NCI-H2227 treated with DMSO at 0.1 percent for 48 hours (cell line): Measurements from ENCODE around the gene TMIGD3.

Source experiments
- DNase-seq: peaks from one replicate; lab custom pipeline; 2025; lab: John Stamatoyannopoulos, UW

TMIGD3 gene

DNA sequence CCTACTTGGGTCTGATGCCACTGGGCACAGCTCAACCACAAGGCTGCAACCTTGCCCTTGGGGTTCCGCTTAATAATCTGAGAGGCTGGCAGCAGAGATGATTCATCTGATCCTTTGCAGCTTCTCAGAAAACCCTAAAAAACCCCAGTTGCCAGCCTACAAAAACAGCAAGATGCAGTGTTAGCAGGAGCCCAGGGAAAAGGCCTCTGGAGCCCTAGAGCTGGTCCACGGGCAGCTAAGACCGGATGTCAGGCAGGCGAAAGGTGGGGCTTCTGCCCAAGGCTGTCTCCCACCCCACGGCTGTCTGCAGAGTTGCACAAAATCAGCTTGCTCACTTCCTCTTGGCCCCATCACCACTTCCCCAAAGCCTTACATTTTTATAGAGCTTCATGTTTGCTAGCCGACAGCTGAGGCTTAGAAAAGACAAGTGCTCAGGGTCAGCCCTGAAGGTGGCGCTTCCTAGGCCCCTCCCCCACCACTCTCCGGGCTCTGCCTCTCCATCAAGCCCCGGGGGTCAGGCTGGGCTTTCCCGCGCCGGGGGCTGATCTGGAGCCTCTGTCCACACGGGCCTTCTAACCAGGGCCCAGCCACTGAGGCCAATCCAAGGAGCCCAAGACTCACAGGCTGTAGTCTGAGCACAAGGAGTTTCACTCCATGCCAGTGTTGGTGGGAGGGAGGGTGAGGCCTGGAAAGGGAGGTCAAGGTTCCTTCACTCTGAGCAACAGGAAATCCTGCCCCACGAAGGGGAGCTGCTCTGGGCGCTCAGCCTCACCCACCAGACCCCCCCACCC is 4.2 kb upstream of the TMIGD3 start:
- peak; percentile 69 for DNase-seq

DNA sequence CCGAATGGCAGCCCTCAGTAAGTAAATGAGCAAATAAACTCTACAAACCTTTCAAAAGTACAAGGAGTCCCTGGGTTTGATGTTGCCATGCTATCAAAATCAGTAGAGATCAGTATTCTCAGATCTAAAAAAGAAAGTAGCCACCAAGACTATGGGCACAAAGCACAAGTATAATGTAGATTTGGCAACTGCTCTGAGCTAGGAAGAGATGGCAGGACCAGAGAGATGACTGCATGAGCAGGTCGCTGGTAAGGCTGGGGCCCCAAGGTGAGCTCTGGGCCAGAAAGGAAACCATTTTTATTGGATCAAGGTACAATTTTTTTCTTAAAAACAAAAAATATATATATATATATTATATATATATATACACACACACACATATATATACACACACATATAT is 3.1 kb upstream of the TMIGD3 start:
- no peak for DNase-seq

DNA sequence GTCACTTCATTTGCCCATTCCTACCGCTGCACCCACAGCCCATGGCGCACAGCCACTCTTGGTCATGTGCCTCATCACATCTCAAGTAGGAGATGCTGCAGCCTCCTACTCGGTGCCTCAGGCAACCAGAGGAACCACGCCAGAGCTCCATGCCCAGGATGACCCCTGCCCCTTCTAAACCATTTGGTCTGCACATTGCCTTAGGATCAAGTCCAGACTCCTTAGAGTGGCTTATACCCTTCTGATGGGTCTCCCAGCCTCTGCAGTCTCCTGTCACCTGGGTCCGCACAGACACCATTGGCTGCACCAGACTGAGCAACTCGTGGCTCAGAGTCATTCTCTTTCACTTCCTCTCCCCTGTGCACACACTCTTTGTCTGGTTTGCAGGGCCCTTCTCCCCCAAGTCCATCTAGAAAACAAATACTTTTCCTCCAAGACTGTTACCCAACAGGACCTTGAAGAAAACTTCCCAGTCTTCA is 2.2 kb upstream of the TMIGD3 start:
- DNase-seq = no peak

DNA sequence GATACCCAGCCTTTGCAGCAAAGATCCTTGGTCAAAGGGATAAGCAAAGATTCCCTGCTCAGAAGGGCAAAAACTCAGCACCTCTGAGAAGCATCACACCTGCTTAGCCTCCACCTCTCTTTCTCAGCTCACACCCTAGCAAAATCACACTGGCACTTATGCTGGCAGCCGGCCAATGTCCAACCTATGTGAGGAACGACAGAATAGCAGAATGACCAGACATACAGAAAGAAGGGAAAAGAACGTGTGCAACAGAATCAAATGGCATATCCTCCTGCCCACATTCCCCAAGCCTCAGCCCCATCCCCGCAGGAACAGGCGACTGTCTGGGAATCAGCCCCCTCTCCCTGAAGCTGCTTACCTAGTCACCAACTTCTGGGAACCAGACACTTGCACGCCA is 664 bp upstream of the TMIGD3 start:
- no peak for DNase-seq

DNA sequence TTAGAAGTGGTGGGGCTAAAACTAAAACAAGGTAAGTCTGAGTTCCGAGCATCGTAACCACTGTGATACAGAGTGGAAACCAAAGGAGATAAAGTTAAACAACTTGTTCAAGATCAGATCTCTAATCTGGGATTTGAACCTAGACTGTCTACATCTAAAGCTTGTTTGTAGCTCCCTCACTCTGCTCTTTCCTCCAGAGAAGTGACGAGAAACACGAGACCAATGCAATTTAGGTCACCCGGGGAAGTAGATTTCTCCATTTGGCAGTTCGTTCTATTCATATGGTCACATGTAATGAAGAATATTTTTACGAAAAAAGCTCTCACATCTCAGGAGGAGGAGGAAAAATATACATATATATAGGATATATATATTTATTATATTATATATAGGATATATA is 1.8 kb downstream of the TMIGD3 start:
- DNase-seq = no peak

DNA sequence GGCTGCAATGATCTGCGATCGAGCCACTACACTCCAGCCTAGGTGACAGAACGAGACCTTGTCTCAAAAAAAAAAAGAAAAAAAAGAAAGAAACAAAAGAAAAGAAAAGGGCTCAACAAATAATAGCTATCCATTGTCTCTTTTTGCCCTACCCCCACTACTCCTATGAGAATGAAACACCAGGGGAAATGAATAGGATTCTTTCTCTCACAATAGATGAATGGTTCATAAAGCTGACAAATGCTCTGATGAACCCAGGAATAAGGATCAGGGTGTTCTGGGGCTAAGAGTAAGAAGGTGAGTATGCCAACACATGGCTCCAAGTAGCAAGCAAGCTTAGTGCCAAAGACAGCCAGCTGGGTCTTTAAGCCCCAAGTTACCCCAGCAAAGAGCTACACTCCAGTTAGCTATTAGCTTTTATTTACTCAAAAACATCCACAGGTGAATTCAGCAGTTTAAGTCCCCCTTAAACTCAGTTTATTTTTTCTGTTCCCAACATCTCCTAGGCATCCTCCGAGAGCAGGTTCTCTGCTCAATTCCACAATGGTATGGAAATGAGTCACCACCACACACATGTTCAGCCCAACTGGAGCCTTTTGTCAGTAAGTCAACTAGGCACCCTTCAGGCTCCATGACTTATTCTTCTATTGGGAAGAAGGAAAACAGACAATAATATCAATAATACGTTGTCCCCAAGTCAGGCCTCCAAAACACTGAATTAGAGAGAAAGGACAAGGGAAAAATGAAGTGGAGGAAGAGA is 4.2 kb downstream of the TMIGD3 start:
- DNase-seq = no peak

DNA sequence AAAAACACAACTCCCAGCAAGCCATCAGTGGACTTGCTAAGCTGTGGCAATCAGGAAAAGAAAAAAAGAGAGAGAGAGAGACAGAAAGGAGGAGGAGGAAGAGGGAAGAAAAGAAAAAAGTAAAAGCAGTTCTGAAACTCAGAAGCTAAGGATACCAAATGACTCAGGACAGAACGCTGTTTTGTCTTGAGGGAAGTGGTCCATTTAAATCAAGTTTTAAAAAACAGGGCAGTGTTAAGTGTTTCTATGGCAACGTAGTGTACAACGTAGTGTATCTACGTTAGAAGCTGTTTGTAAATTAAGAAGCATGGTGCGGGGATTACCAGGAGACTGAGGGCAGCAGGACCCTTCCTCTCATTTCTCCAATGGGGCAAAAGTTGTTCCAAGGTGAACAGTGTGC is 5.8 kb downstream of the TMIGD3 start:
- DNase-seq = no peak

DNA sequence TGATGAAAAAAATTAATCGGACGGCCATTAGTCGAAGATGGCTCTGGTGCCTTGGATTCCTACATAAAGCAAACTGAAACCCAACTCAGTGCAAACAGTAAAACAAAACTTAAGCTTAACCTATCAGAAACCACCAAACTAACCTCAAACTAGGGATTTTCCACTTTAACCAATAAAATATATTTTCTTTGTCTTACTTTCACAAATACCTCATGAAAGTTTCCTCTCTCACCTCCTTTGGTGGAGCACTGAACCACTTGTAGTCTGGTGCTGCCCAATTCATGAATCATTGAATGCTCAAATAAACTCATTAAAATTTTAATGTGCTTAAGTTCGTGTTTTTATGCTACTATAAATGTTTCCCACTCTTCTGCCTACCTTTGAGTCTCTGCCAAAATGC is 7.0 kb downstream of the TMIGD3 start:
- DNase-seq = no peak

DNA sequence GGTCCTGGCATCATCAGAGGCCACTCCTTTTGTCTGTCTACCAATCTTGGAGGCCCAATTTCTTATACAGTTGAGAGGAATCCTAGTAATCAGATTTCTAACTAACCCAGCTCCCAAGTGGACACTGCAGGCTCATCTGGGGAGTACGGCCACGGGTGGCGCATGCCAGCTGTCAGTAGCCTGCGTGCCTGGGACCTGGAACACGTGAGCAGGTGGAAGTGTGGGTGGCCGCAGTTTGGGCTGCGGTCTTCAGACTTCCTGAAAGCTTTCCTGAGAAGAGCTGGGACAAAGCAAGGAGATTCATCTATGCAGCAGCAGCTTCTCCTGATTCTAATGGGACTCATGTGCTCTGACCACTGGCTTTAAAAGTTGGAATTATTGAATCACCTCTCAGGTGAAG is 12.4 kb downstream of the TMIGD3 start:
- no peak for DNase-seq

DNA sequence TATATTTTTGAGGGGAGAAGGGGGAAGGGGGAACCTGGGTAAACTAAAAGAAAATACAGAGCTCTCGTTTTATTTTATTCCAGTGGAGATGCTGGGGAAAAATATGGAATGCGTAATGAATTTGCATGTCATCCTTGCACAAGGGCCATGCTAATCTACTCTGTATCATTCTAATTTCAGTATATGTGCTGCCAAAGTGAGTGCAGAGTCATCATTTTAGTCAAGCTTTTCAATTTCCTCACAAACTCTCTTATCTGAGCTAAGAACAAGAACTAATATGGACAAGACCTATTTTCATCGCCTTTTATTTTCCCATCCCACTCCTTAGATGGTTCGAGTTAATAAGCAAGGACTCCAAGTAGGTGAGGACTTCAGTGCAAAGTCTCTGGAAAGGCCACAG is 13.2 kb downstream of the TMIGD3 start:
- no peak for DNase-seq

DNA sequence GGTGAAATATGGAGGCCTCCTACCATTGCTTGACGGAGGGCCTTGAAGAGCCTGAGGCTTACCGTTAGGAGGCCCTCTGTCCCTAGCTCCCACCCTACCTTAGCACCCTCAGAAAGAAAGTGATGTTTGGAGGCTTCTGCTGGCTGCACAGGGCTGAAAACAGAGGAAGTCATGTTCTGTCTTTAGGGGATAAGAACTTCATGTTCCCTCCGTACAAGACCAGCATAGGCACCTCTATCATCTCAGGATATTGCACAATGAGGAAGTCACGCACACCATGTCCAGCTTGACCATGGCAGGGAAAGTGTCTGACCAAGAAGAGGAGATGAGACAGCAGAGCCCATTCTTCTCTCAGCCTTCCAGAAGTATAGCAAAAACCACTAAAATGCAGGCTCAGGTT is 13.8 kb downstream of the TMIGD3 start:
- no peak for DNase-seq

DNA sequence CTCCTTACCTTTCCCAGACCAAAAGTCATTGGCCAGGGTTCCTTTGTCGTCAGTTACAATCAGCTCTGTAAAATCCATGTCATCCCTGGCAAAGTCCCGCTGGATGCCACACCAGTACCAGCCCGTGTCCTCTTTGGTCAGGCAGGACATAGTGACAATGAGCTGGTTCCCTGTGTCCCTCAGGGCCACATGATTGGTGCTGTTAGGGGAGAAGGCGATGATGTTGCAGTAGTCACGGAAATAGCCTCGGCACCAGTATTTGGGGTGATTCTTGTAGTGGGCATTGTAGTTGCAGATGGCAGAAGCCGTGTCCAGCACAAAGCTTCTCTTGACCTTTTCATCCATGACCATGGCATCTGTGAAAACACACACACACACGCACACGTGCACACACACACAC is 14.8 kb downstream of the TMIGD3 start:
- no peak for DNase-seq

DNA sequence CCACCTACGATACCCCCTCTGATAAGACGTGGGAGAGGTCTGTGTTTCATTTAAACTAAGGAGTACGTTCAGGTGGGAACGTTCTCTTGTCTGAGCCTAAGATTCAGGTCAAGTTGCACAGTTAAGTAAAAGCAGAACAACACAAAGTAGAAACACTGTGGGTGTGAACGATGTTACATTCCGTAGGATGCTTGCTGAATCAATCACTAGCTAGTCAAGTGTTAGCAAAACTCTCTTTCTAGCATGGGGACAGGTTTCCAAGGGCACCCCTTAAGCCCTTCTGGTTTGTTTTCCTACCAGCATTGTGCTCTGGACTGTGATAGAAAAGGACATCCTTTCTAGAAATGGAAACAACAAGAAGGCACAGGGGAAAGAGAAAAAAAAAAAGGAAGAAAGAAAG is 16.3 kb downstream of the TMIGD3 start:
- DNase-seq = no peak

DNA sequence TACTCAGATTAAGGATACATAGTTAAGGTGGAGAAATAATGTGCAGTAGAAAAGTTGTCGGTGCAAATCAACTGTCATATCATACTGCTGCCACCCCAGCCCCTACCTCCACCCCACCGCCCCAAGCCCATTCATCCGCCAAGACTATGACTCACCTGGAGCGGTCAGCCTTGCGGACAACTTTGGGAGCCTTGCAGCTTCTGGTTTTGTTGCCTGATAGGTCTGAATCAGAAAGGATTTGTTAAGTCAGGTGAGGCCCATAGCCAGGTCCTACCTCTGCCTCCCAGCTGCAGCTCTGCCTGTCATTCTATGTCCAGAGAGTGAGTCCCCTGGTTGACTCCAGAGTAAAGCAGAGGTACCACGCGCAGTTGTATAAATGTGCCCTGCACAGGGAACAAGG is 17.0 kb downstream of the TMIGD3 start:
- DNase-seq = no peak

DNA sequence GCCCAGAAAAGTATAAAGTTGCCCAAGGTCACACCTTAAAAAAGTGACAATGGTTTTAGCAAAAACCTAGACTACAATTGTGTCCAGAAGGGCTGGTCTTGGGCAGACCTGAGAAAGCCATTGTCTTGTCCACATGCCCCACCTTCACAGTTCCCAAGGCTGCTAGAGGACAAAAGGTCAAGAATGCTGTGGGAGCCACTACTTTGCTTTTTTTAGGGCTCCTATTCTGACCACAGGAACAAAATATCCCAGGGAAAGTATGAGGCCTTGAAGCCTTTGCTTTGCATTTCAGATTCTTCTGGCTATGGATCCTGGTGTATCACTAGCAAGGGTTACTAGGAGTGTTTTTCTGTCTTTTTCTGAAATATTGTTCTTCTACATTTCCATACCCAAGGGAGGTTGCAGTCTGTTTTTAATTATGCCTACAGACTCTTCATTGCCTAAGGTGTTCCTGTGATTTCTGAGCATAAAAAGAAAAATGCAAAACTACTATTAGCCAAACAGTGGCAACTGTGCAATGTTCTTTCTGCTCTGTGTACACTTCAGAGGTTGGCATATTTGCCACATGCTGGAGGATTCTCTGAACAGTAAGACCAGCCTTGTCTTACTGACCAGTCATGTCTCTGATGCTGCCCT is 18.9 kb downstream of the TMIGD3 start:
- DNase-seq = no peak

DNA sequence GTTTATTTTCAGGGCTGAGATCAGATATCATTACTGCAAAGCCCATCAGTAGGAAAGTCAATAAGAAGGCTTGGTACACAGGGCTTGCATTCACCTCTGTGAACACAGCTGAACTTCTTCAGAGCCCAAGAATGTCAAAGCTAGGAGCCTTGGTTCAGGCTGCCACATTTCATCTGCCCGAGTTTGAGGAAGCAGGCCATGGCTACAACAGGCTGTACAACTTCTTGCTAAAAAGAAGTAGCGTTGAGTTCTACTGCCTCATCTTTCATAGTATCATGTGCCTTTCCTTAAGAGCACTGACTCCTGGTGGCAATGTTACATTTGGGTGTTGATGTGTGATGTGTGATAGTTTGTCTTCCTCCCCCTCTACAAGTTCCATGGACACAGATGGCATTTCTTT is 19.6 kb downstream of the TMIGD3 start:
- no peak for DNase-seq

DNA sequence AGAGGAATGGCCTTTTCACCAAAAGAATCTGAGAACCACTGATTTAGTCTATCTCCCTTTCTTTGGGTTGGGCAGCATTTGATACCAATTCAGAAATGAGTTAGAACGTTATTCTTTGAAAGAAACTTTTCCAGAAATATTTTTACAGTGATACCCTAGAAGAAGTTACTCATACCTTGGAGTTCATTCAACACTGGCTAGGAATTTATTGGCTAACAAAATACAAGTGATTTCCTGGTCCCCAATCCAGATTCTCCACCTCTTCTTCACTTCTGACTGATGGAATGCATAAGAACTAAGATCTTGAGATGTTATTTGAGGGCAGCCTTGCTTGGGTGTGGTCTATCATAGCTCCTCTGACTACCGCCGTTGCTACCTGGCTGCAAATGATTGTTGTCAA is 20.3 kb downstream of the TMIGD3 start:
- no peak for DNase-seq

DNA sequence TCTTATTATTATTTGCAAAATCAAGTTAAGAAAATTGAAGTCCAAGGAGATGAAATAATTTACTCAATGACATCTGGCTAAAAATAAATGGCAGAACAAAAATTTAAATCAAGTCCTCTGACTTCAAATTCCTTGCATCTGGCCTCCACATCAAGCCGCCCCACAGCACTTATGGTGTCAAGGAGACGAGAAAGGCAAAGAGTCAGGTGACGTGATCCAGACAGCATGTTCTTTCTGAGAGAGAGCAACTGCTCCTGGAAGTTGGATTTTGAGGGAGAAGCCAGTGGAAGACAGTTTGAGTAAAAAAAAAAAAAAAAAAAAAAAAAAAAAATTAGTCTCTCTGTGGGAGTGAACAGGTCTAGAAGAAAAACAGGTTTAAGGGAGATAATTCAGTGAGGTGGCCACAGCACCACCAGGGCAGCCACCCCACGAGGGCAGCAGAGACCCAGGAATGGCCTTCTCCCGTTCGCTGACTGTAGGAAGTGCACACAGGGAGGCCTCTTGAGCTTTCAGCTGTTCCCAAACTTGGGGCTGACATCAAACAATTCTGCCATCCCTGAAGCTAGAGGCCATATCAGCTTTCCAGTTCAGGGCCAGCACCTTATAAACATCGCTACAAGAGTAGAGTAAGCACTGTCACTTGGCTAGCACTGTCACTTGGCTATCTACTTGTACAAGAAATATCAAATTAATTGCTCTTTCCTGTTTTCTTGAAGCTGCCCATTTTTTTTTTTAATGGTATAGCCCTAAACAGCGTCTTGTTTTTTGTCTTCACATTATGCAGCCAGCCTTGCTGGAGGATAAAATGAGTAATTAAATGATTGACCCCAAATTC is 21.8 kb downstream of the TMIGD3 start:
- DNase-seq = peak; percentile 56

DNA sequence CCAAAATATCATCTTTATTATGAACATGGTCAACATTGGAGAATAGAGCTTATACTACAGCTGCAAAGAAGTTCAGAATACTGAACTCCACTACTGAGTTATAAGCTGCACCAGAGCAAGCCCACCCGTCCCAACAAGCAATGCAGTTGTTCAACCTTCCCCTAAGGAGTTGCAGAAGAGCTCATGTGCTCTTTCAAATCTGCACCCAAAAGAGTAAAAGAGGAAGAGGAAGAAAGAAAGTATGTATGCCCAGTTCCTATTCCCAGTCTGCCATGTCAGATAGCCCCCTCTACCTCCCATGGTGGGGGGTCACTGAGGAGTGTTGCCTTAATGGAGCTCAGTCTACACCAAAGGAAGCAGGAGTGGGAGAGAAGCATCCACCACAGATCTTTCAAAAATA is 22.8 kb downstream of the TMIGD3 start:
- DNase-seq = no peak

DNA sequence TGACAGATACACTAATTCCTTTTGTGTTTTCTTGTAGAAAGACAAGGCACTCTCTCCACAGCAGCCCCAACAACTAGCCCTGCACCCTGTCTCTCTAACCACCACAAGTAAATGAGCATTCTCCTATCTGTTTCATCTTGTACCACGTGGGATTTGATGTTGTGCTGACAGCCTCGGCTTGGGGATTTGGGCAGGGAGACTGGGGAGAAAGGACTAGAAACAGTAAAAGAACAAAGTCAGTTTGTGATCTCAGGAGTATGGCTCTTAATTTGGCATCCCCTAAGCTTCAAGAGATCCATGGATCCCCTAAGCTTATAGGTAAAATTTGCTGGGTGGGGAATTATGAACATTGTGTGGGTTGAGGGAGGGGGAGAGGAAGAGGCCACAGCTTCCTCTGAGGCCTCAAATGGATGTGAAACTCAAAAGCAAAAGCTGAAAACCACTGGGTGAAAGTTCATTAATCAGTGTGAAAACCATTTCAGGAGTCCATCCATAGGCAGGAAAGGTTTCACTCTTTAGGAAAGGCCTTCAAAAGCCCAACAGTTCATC is 26.6 kb downstream of the TMIGD3 start:
- DNase-seq = no peak

DNA sequence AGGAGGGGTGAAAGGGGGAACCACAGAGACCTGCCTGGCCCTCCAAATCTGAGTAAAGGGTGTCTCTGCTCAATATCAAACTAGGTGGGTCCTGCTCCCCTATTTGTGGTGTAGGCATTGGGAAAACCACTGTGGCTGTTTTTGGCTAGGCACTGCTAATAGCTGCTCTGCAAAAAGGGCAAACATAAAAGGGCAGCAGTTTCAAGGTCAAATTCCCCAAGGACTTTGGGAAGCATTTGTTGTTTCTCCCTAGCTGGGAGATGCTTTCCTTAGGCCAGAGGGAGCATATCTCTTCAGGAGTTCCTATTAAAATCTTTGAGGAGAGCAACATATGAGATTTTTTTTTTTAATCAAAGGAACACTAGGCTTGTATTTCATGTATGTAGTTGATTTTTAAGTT is 27.2 kb downstream of the TMIGD3 start:
- no peak for DNase-seq

DNA sequence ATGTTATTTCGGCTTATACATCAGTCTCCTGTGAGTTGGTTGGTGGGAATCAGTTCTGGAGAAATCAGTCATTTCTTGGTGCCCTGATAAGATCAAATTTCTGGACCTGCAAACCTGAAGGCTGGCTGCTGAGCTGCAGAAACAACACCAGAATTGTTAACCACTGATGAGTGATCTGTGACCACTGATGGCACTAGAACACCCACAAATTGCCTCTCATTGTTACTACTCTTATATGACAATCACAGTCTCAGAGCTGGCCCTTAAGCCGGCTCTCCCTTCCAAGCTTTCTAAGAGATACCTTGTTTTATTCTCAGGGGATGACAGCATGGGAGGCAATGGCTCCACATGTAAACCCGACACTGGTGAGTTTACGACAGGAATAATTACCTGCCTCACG is 27.7 kb downstream of the TMIGD3 start:
- no peak for DNase-seq
